Activated effector memory CD4-positive, alpha-beta T cell treated with Interleukin-2 at 50 U/mL for 16 hours (primary cell): ENCODE data around the gene MGST2.
"Not testable (repeated sequence)": the region's sequence is repeated elsewhere in the genome, so short reads cannot be mapped to it uniquely, and the experiment has no call there.

Experiments
- DNase-seq: peaks from one replicate; pipeline ENCODE4 v3.0.0-alpha.2; 2020

Gene MGST2

GRCh38 chr4:139665690-139666529, at the start of gene MGST2:
MGST2 (plus strand) TSS chr4:139665819; CDS start chr4:139666020, 201 bp downstream.
- peak; percentile 13 for DNase-seq

GRCh38 chr4:139617702-139618490, 47.7 kb upstream of the MGST2 start:
- no peak for DNase-seq

DNA sequence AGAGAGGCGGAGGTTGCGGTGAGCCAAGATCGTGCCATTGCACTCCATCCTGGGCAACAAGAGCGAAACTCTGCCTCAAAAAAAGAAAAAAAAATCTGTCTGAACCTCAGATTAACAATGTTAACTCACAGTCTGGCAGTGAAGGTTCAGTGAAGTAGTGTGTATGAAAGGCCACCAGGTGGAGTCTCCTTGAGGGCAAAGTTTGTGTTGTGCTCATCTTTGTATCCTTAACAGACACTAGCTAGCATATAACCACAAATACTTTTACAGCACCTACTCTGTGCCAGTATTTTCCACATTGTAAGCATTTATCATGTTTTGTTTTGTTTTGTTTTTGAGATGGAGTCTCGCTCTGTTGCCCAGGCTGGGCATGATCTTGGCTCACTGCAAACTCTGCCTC, 46.0 kb upstream of the MGST2 start:
- DNase-seq = no peak

DNA sequence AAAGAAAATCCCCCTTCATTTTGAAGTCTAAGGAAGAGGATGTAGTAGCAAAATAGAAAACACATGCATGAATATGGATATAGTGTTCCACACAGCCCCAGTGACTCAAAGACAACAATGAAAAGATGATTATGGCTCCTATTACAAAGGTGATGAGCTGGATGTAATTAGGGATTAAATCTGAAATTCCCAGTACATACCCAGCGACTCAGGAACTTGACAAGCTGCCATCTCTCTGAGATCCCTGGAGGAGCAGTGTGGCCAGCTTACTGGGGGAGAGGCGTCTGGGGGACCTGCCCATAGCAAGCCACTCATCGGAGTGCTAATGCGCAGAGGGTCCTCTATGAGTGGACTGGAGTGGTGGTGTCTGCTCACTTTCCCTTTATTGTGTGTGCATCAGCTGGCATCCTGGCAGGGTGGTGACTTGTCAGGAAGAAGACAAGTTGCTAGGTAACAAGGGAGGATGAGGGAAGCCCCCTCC, 42.7 kb upstream of the MGST2 start:
- DNase-seq = no peak

GRCh38 chr4:139624441-139625092, 41.1 kb upstream of the MGST2 start:
- DNase-seq = no peak

DNA sequence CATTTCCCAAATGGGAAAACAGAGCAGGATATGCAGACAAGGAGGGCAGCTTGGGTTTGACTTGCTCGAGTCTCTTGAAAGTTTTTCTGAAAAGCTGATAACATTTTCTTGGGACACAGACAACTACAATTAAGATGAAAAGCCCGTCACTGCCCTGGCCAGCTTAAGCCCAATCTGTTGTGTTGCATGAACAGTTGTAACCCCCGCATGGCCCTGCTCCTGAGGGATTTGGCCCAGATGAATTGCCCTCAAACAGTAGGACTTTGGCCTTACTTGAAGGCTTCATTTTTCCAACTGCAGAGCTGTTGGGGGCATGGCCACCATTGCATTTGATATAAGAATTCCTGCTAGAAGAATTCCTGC, 40.5 kb upstream of the MGST2 start:
- DNase-seq = no peak

GRCh38 chr4:139625482-139625881, 40.1 kb upstream of the MGST2 start:
- no peak for DNase-seq

GRCh38 chr4:139628184-139629012, 37.2 kb upstream of the MGST2 start:
- DNase-seq = no peak

- no peak for DNase-seq
Observed at GRCh38 chr4:139629436-139630125, 36.0 kb upstream of the MGST2 start.

DNA sequence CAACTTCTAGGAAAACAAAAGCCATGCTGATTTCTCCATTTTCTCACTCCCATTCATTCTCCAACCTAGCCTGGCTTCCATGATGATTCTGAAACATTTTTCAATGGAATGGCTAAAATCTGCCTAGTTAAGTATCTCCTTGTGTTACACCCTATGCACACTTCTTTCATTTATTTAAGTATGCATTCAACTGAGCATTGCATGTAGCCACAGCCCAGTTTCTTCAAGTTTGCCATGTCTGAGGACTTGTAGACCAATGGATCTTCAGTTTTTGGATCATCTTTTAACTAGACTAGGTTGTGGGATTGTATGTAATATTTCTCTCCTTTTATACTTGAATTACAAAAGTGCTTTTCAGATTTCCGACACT, 35.5 kb upstream of the MGST2 start:
- DNase-seq = no peak

- no peak for DNase-seq
Observed at GRCh38 chr4:139630991-139631390, 34.6 kb upstream of the MGST2 start.

DNA sequence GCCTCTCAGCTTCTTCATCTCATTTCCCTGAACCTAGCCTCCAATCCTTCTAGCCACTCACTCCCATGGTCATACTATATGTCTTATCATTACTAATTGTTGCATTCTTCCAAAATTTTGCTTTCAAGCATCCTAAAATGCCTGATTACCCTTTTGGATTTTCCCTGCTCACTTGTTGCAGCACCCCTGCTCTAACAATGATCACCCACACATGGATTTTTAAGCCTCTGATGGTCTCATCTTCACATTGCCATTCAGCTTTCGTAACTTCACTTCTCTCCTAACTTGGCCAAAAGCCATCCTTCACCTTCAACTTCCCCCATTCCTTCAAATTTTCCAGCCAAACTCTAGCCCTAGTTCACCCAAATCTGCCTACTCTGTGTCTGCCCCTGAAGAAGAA, 33.8 kb upstream of the MGST2 start:
- DNase-seq = no peak

- DNase-seq = not testable (repeated sequence)
Observed at GRCh38 chr4:139632739-139633138, 32.9 kb upstream of the MGST2 start.

- DNase-seq = no peak
Observed at GRCh38 chr4:139633195-139633594, 32.4 kb upstream of the MGST2 start.

- DNase-seq = no peak
Observed at GRCh38 chr4:139633661-139634060, 32.0 kb upstream of the MGST2 start.

DNA sequence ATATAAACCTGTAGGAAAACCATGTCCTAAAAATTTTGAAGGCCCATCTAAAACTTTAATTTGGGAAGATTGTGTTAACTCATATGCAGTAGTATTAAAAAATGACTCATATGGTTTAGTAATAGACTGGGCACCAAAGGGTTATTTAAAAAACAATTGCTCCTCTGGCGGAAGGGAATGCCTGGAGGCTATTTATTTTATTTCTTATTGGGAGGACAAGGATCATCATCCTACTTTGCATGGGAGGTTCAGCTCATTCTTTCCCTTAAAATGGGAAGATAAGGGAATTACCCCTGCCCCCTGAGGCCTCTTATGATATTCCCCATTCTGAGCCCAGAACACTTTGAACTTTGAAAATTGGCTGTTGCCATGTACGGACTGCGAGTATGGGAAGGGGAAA, 29.7 kb upstream of the MGST2 start:
- no peak for DNase-seq

- not testable (repeated sequence) for DNase-seq
Observed at GRCh38 chr4:139638306-139638705, 27.3 kb upstream of the MGST2 start.

GRCh38 chr4:139639654-139640053, 26.0 kb upstream of the MGST2 start:
- DNase-seq = no peak

GRCh38 chr4:139641218-139641617, 24.4 kb upstream of the MGST2 start:
- no peak for DNase-seq

GRCh38 chr4:139642364-139642763, 23.3 kb upstream of the MGST2 start:
- no peak for DNase-seq

- no peak for DNase-seq
Observed at GRCh38 chr4:139643042-139643895, 22.4 kb upstream of the MGST2 start.
